Stimulated activated CD8-positive, alpha-beta memory T cell treated with anti-CD3 and anti-CD28 coated beads, Interleukin-7, amount 100 ng/mL, for 4 hours (primary cell): ENCODE measurements around the gene SPEN.
"Not testable (repeated sequence)": the region's sequence is repeated elsewhere in the genome, so short reads cannot be mapped to it uniquely, and the experiment has no call there.

Source experiments
- DNase-seq, 2 donors: peaks; one replicate each; pipeline ENCODE4 v3.0.0-alpha.2; 2020; ENCODE audit warnings: low read depth in 2 of 2

Gene SPEN

GRCh38 chr1:15858069-15858670 lies 10.7 kb downstream of the SPEN start:
- no peak for DNase-seq

- no peak for DNase-seq
These were observed 11.3 kb downstream of the SPEN start for GRCh38 chr1:15858672-15859372.

- no peak for DNase-seq
These were observed 15.8 kb downstream of the SPEN start for GRCh38 chr1:15863156-15863901.

- no peak for DNase-seq
These were observed 19.3 kb downstream of the SPEN start for GRCh38 chr1:15866721-15867201.

- no peak for DNase-seq
These were observed 19.8 kb downstream of the SPEN start for GRCh38 chr1:15867288-15867687.

GRCh38 chr1:15869413-15869812 lies 21.9 kb downstream of the SPEN start:
- DNase-seq, result no peak

GRCh38 chr1:15870421-15870820 lies 22.9 kb downstream of the SPEN start:
- no peak for DNase-seq

GRCh38 chr1:15874471-15874870 lies 27.0 kb downstream of the SPEN start:
- no peak for DNase-seq

- no peak for DNase-seq
These were observed 29.0 kb downstream of the SPEN start for GRCh38 chr1:15876357-15877055.

GRCh38 chr1:15881961-15882360 lies 34.5 kb downstream of the SPEN start:
- no peak for DNase-seq

- DNase-seq, result no peak
These were observed 35.2 kb downstream of the SPEN start for GRCh38 chr1:15882665-15883064.

- no peak for DNase-seq
These were observed 35.8 kb downstream of the SPEN start for GRCh38 chr1:15883326-15883725.

GRCh38 chr1:15884477-15884876 lies 37.0 kb downstream of the SPEN start:
- no peak for DNase-seq

GRCh38 chr1:15885269-15885668 lies 37.8 kb downstream of the SPEN start:
- no peak for DNase-seq

GRCh38 chr1:15885701-15886610 lies 38.4 kb downstream of the SPEN start:
- peak in 1 of 2 donors; percentile 35 for DNase-seq

GRCh38 chr1:15886611-15887167 lies 39.2 kb downstream of the SPEN start:
- no peak for DNase-seq

GRCh38 chr1:15892857-15893599 lies 45.5 kb downstream of the SPEN start:
- not testable (repeated sequence) for DNase-seq

GRCh38 chr1:15895233-15895632 lies 47.7 kb downstream of the SPEN start:
- DNase-seq, result no peak

- DNase-seq, result not testable (repeated sequence)
These were observed 49.5 kb downstream of the SPEN start for GRCh38 chr1:15896841-15897610.
